Lower leg skin (tissue), 3 donors: ENCODE results near the gene TMEM123.

ENCODE experiments used
- POLR2A ChIP-seq, 2 donors: fragments of 450-650 bp; IDR thresholded peaks; one replicate each; pipeline ENCODE4 v1.6.1; 2016 to 2017; ENCODE audit warnings: antibody characterized with exemption in 2 of 2, mild to moderate bottlenecking in 1 of 2, moderate library complexity in 1 of 2
- TF ChIP-seq, protein P1 (sequence below), 3 donors: fragments of 450-650 bp; IDR thresholded peaks; one replicate each; pipeline ENCODE4 v1.5.1; 2016; ENCODE audit warnings: antibody characterized with exemption in 3 of 3, mild to moderate bottlenecking in 3 of 3, moderate library complexity in 2 of 3

DNA sequence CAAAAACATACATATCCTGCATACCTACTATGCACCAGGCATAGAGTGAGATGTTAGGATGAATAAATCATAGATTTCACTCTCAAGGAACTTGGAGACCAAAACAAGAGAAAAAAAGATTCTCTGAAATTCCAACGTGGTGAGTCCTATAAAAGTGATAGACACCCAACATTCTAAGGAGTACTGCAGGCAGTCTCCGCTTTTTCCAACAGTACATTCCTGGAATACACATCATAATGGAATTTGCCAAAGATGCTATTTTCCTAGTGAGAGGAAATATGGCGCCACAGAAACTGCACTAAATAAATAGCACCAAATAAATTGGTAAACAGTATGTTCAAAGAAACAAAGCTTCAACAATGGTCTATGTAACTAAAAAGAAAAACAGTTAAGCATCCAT is 6.0 kb downstream of the TMEM123 start:
- TF ChIP-seq, protein P1, sequence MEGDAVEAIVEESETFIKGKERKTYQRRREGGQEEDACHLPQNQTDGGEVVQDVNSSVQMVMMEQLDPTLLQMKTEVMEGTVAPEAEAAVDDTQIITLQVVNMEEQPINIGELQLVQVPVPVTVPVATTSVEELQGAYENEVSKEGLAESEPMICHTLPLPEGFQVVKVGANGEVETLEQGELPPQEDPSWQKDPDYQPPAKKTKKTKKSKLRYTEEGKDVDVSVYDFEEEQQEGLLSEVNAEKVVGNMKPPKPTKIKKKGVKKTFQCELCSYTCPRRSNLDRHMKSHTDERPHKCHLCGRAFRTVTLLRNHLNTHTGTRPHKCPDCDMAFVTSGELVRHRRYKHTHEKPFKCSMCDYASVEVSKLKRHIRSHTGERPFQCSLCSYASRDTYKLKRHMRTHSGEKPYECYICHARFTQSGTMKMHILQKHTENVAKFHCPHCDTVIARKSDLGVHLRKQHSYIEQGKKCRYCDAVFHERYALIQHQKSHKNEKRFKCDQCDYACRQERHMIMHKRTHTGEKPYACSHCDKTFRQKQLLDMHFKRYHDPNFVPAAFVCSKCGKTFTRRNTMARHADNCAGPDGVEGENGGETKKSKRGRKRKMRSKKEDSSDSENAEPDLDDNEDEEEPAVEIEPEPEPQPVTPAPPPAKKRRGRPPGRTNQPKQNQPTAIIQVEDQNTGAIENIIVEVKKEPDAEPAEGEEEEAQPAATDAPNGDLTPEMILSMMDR (IDR thresholded peaks at IDR 0.05): no peak
- no peak for TF ChIP-seq POLR2A (IDR thresholded peaks at IDR 0.05)
